Spleen (tissue), 11 donors: ENCODE results near the gene PDE4D. TPM values are rescaled to one million over a fixed set of nuclear protein-coding genes. Genes with fewer than 3 reads are reported as not detected.

ENCODE experiments used
- DNase-seq: peaks from one replicate; pipeline ENCODE4 v3.0.0-alpha.2; 2020
- H3K27ac ChIP-seq, 8 donors: fragments of 200-600 bp; sonication (generic) in 7 of 8; 1 replicate in 4 of 8; 2 replicates in 4 of 8; pipeline versions ENCODE4 v1.5.0 to v1.8.0; 2016 to 2021; ENCODE audit warnings: inconsistent platforms in 4 of 8, mild to moderate bottlenecking in 4 of 8, moderate library complexity in 1 of 8
- H3K27me3 ChIP-seq, 7 donors: fragments of 200-600 bp; sonication (generic) in 6 of 7; replicated peaks in 1 of 7; 1 replicate in 4 of 7; 2 replicates in 3 of 7; pipeline versions ENCODE4 v1.5.0 to v1.8.0; 2016 to 2021; ENCODE audit warnings: inconsistent platforms in 3 of 7, mild to moderate bottlenecking in 1 of 7
- H3K36me3 ChIP-seq, 6 donors: fragments of 200-600 bp; sonication (generic) in 5 of 6; 1 replicate in 4 of 6; 2 replicates in 2 of 6; pipeline versions ENCODE4 v1.5.0 to v1.8.0; 2016 to 2021; ENCODE audit warnings: inconsistent platforms in 2 of 6
- H3K4me1 ChIP-seq, 6 donors: fragments of 200-600 bp; sonication (generic) in 5 of 6; 1 replicate in 3 of 6; 2 replicates in 3 of 6; pipeline versions ENCODE4 v1.5.0 to v1.8.0; 2016 to 2021; ENCODE audit warnings: inconsistent platforms in 3 of 6
- H3K4me3 ChIP-seq, 8 donors: fragments of 200-600 bp; sonication (generic) in 7 of 8; 1 replicate in 4 of 8; 2 replicates in 4 of 8; pipeline versions ENCODE4 v1.5.0 to v1.8.0; 2016 to 2021; ENCODE audit warnings: inconsistent platforms in 4 of 8, mild to moderate bottlenecking in 4 of 8, moderate library complexity in 2 of 8
- H3K9me3 ChIP-seq, 8 donors: fragments of 200-600 bp; sonication (generic) in 7 of 8; 1 replicate in 4 of 8; 2 replicates in 4 of 8; pipeline versions ENCODE4 v1.5.0 to v1.8.0; 2016 to 2021; ENCODE audit warnings: inconsistent platforms in 4 of 8
- CTCF ChIP-seq, 11 experiments: fragments of 200-600 bp in 7 of 11; fragments of 450-650 bp in 4 of 11; sonication (generic) in 4 of 11; IDR thresholded peaks in 8 of 11; conservative IDR thresholded peaks in 3 of 11; 1 replicate in 7 of 11; 2 replicates in 4 of 11; pipeline versions ENCODE4 v1.4.0 to v1.8.0; 2016 to 2021; ENCODE audit warnings: antibody characterized with exemption in 11 of 11, inconsistent platforms in 4 of 11, mild to moderate bottlenecking in 1 of 11
- POLR2A ChIP-seq, 3 donors: fragments of 450-650 bp; IDR thresholded peaks; one replicate each; pipeline ENCODE4 v1.5.1; 2017; ENCODE audit warnings: antibody characterized with exemption in 3 of 3, mild to moderate bottlenecking in 1 of 3
- POLR2AphosphoS5 ChIP-seq, 3 donors: sonication (generic); formaldehyde crosslinking; IDR thresholded peaks; one replicate each; pipeline ENCODE4 v1.5.1; 2017; ENCODE audit warnings: antibody characterized with exemption in 3 of 3
- WGBS, 5 donors: extraction: QIAGEN DNeasy Blood & Tissue Kit in 3 of 5; methylation state at CpG; one replicate each; pipeline versions ENCODE4 v1.1.5 to v1.1.7; 2013 to 2018; 5-methylcytosine and 5-hydroxymethylcytosine counted together
- intact Hi-C: fragments of 100-400 bp; cut with DNase I; formaldehyde crosslinking; loops from one replicate; pipeline ENCODE4 v1.15.0; 2023; ENCODE audit warnings: low total_unique reads
- polyA plus RNA-seq, 3 donors: library from polyadenylated mRNA; stranded (reverse); fragments of 200-250 nt; gene quantifications; one replicate each; pipeline ENCODE4 v1.2.1, GENCODE V29; 2013
- total RNA-seq, 7 donors: library from RNA; depleted of rRNA in 3 of 7; stranded (reverse); fragments of >200 nt in 3 of 7; fragmentation: NEBNext Ultra II Directional in 4 of 7; extraction: Animal tissue kit (Norgen Biotek cat#: 25700) in 4 of 7; gene quantifications; one replicate each; pipeline versions ENCODE4 v1.1.0 to v1.2.1, GENCODE V29; 2016 to 2021
- donor health status: healthy with polysubstance abuse.
- donor health status: DM: no; HTN: no; CAD: no; lungs with moderate emphysema.
- donor health status: DM: no; HTN: no; CAD: no.
- donor health status: Bipolar disorder and iron deficiency.
- donor health status: healthy.
- donor health status: DM: no; HTN: no; CAD: no.
- donor health status: DM: yes; HTN: yes; CAD: no.

PDE4D gene
- total and polyA plus RNA-seq, 10 donors, result 0.88 to 51.8 (median 18.2) TPM

- H3K4me3 ChIP-seq, result no peak overlapping the region
- intact Hi-C loops, result no loop called here
- H3K27me3 ChIP-seq, result no peaks in the 10 kb centered on the region
- no peaks in the 10 kb centered on the region for H3K36me3 ChIP-seq
- no peak overlapping the region for H3K27ac ChIP-seq
- DNase-seq, result no peak
- TF ChIP-seq POLR2AphosphoS5 (IDR thresholded peaks at IDR 0.05), result no peak
- no peak for TF ChIP-seq POLR2A (IDR thresholded peaks at IDR 0.05)
- no peak for TF ChIP-seq CTCF (IDR thresholded peaks at IDR 0.05 in 8 of 11, conservative IDR thresholded peaks at IDR 0.05 in 3 of 11)
- H3K9me3 ChIP-seq, result no peaks in the 10 kb centered on the region
- no peaks in the 10 kb centered on the region for H3K4me1 ChIP-seq
These were observed 389.5 kb downstream of the PDE4D start for GRCh38 chr5:59504043-59504442.

- intact Hi-C loops, result no loop called here
- Histone ChIP-seq H3K9me3 (no peaks in the 10 kb centered on the region), H3K4me3 (no peak overlapping the region), H3K27me3 (no peaks in the 10 kb centered on the region), H3K4me1 (no peaks in the 10 kb centered on the region), H3K27ac (no peak overlapping the region), H3K36me3 (no peaks in the 10 kb centered on the region)
- 63 to 75% (median 72%) methylated on average over 1 of the region's 1 CpG for WGBS, 5 donors
- TF ChIP-seq POLR2A (IDR thresholded peaks at IDR 0.05), result no peak
- TF ChIP-seq POLR2AphosphoS5 (IDR thresholded peaks at IDR 0.05), result no peak
- no peak for TF ChIP-seq CTCF (IDR thresholded peaks at IDR 0.05 in 8 of 11, conservative IDR thresholded peaks at IDR 0.05 in 3 of 11)
- no peak for DNase-seq
These were observed 390.3 kb downstream of the PDE4D start for GRCh38 chr5:59503220-59503619.

GRCh38 chr5:59501316-59501715, 392.2 kb downstream of the PDE4D start:
- Histone ChIP-seq H3K4me3 (no peak overlapping the region), H3K9me3 (no peaks in the 10 kb centered on the region), H3K27me3 (no peaks in the 10 kb centered on the region), H3K27ac (no peak overlapping the region), H3K36me3 (no peaks in the 10 kb centered on the region), H3K4me1 (no peaks in the 10 kb centered on the region)
- intact Hi-C loops, result no loop called here
- TF ChIP-seq POLR2AphosphoS5 (IDR thresholded peaks at IDR 0.05), result no peak
- no peak for TF ChIP-seq POLR2A (IDR thresholded peaks at IDR 0.05)
- no peak for TF ChIP-seq CTCF (IDR thresholded peaks at IDR 0.05 in 8 of 11, conservative IDR thresholded peaks at IDR 0.05 in 3 of 11)
- DNase-seq, result no peak
- WGBS, 5 donors, result 81 to 91% (median 85%) methylated on average over 1 of the region's 1 CpG

GRCh38 chr5:59500014-59500413, 393.5 kb downstream of the PDE4D start:
- WGBS, 5 donors, result 43 to 74% (median 53%) methylated on average over 1 of the region's 1 CpG
- Histone ChIP-seq H3K4me3 (no peak overlapping the region), H3K9me3 (no peaks in the 10 kb centered on the region), H3K4me1 (no peaks in the 10 kb centered on the region), H3K36me3 (no peaks in the 10 kb centered on the region), H3K27ac (no peak overlapping the region), H3K27me3 (no peaks in the 10 kb centered on the region)
- intact Hi-C loops, result no loop called here
- TF ChIP-seq CTCF (IDR thresholded peaks at IDR 0.05 in 8 of 11, conservative IDR thresholded peaks at IDR 0.05 in 3 of 11) (no peak), POLR2AphosphoS5 (IDR thresholded peaks at IDR 0.05) (no peak), POLR2A (IDR thresholded peaks at IDR 0.05) (no peak)
- no peak for DNase-seq
